Activated T-helper 1 cell treated with anti-CD3 and anti-CD28 coated beads, Interleukin-2, amount 50 U/mL, for 16 hours (primary cell): ENCODE data around the gene MCM5.
"Not testable (repeated sequence)": the region's sequence is repeated elsewhere in the genome, so short reads cannot be mapped to it uniquely, and the experiment has no call there.

Source experiments
- DNase-seq, 2 donors: peaks; one replicate each; pipeline ENCODE4 v3.0.0-alpha.2; 2020; ENCODE audit warnings: low read depth in 1 of 2, low spot score in 1 of 2

Gene MCM5

GRCh38 chr22:35450824-35451569, 51.1 kb downstream of the MCM5 start:
- no peak for DNase-seq

GRCh38 chr22:35451592-35451991, 51.7 kb downstream of the MCM5 start:
- no peak for DNase-seq

GRCh38 chr22:35452351-35452781, 52.4 kb downstream of the MCM5 start:
- no peak for DNase-seq

- no peak for DNase-seq
Measured at GRCh38 chr22:35452810-35453743, 53.1 kb downstream of the MCM5 start.

GRCh38 chr22:35454416-35455054, 54.6 kb downstream of the MCM5 start:
- no peak for DNase-seq

- no peak for DNase-seq
Measured at GRCh38 chr22:35455529-35455928, 55.6 kb downstream of the MCM5 start.

GRCh38 chr22:35456757-35457156, 56.8 kb downstream of the MCM5 start:
- no peak for DNase-seq

- DNase-seq: no peak
Measured at GRCh38 chr22:35457729-35458546, 58.0 kb downstream of the MCM5 start.

- no peak for DNase-seq
Measured at GRCh38 chr22:35458547-35459422, 58.8 kb downstream of the MCM5 start.

- no peak for DNase-seq
Measured at GRCh38 chr22:35459423-35459894, 59.5 kb downstream of the MCM5 start.

- not testable (repeated sequence) for DNase-seq
Measured at GRCh38 chr22:35459976-35460375, 60.0 kb downstream of the MCM5 start.

- no peak for DNase-seq
Measured at GRCh38 chr22:35460688-35461087, 60.7 kb downstream of the MCM5 start.

- no peak for DNase-seq
Measured at GRCh38 chr22:35462498-35463230, 62.7 kb downstream of the MCM5 start.

GRCh38 chr22:35463231-35463933, 63.4 kb downstream of the MCM5 start:
- DNase-seq: no peak

- DNase-seq: no peak
Measured at GRCh38 chr22:35464399-35464798, 64.5 kb downstream of the MCM5 start.

- no peak for DNase-seq
Measured at GRCh38 chr22:35465109-35465701, 65.3 kb downstream of the MCM5 start.

- no peak for DNase-seq
Measured at GRCh38 chr22:35467681-35468434, 67.9 kb downstream of the MCM5 start.
